ENCODE measurements around the gene LIN7B. TPM values are rescaled to one million over a fixed set of nuclear protein-coding genes. Genes with fewer than 3 reads are reported as not detected.

Gene LIN7B
- total RNA-seq, 1 experiment from 2014 or later = 2.6 TPM

DNA sequence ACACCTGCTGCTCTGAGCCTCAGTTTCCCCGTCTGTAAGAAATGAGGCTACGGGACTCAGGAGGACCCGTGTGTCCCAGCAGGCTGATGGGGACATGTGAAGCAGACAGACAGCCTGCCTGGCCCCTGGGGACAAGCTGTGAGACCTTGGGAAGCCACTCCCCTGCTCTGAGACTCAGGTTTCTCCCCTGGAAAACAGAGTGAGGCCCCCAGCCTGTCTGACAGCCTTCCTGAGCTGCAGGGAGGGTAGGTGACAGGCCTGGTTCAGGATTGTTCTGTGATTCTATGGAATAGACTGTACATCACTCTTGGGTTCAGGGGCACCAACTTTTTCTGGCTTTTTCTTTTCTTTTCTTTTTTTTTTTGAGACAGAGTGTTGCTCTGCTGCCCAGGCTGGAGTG is 46.6 kb upstream of the LIN7B start:
- TF ChIP-seq, protein P1, sequence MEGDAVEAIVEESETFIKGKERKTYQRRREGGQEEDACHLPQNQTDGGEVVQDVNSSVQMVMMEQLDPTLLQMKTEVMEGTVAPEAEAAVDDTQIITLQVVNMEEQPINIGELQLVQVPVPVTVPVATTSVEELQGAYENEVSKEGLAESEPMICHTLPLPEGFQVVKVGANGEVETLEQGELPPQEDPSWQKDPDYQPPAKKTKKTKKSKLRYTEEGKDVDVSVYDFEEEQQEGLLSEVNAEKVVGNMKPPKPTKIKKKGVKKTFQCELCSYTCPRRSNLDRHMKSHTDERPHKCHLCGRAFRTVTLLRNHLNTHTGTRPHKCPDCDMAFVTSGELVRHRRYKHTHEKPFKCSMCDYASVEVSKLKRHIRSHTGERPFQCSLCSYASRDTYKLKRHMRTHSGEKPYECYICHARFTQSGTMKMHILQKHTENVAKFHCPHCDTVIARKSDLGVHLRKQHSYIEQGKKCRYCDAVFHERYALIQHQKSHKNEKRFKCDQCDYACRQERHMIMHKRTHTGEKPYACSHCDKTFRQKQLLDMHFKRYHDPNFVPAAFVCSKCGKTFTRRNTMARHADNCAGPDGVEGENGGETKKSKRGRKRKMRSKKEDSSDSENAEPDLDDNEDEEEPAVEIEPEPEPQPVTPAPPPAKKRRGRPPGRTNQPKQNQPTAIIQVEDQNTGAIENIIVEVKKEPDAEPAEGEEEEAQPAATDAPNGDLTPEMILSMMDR (IDR thresholded peaks at IDR 0.05; ENCODE audit: unreplicated experiment) = no peak
- Mint-ChIP-seq H3K36me3 (ENCODE audit: insufficient read depth, unreplicated experiment) (peaks cover 11% of the 10 kb centered on the region), H3K9me3 (ENCODE audit: unreplicated experiment) (no peaks in the 10 kb centered on the region), H3K27ac (ENCODE audit: low read depth, unreplicated experiment) (no peak overlapping the region), H3K4me3 (ENCODE audit: unreplicated experiment) (no peak overlapping the region), H3K4me1 (ENCODE audit: insufficient read depth, unreplicated experiment) (peaks cover 8% of the 10 kb centered on the region), H3K27me3 (ENCODE audit: insufficient read depth, unreplicated experiment) (peaks cover 27% of the 10 kb centered on the region)
- intact Hi-C loops (cut with micrococcal nuclease) = no loop called here
- ChIA-PET CTCF (interaction anchor here (0.6 to 1.0 kb wide), 3 partner anchors 30 to 102 kb away, joined by 3 to 4 read pairs (median 3); partner anchors contain the start of gene FTL), POLR2A (no interaction called here)
- no TSS peak for BruUV-seq (replicated peaks)
- no peak for DNase-seq (ENCODE audit: unreplicated experiment)

DNA sequence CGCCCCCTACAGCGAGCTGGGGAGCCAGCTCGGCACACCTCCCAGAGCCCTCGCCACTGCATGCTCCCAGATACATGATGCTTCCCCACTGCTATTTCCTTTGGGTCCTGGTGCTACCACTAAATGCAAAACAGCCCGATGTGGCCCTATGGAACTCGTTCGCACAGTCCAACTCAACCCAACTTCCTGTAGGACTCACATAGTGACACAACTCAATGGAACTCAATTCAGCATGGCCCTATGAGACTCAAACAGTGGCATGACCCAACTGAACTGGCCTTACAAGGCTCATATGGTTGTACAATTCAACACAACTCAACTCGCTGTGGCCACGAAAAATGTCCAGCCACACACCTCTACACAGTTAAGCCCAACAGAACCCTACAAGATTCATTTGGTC is 45.1 kb upstream of the LIN7B start:
- ChIA-PET CTCF (interaction anchor here (0.6 to 2.1 kb wide), 5 partner anchors 29 to 157 kb away, joined by 3 to 7 read pairs (median 3); no protein-coding TSS in a partner anchor), POLR2A (interaction anchor here (1.0 to 2.4 kb wide), 2 partner anchors 13 to 75 kb away, joined by 3 to 6 read pairs; partner anchors contain the start of genes GYS1 and RUVBL2)
- TF ChIP-seq, protein P1 (IDR thresholded peaks at IDR 0.05; ENCODE audit: unreplicated experiment) = no peak
- no TSS peak for BruUV-seq (replicated peaks)
- peaks cover 42% of the 10 kb centered on the region for H3K27me3 Mint-ChIP-seq (ENCODE audit: insufficient read depth, unreplicated experiment)
- H3K27ac Mint-ChIP-seq (ENCODE audit: low read depth, unreplicated experiment) = no peak overlapping the region
- no peaks in the 10 kb centered on the region for H3K9me3 Mint-ChIP-seq (ENCODE audit: unreplicated experiment)
- peaks cover 17% of the 10 kb centered on the region for H3K4me1 Mint-ChIP-seq (ENCODE audit: insufficient read depth, unreplicated experiment)
- intact Hi-C loops (cut with micrococcal nuclease) = no loop called here
- H3K4me3 Mint-ChIP-seq (ENCODE audit: unreplicated experiment) = no peak overlapping the region
- H3K36me3 Mint-ChIP-seq (ENCODE audit: insufficient read depth, unreplicated experiment) = peaks cover 13% of the 10 kb centered on the region
- DNase-seq (ENCODE audit: unreplicated experiment) = no peak

DNA sequence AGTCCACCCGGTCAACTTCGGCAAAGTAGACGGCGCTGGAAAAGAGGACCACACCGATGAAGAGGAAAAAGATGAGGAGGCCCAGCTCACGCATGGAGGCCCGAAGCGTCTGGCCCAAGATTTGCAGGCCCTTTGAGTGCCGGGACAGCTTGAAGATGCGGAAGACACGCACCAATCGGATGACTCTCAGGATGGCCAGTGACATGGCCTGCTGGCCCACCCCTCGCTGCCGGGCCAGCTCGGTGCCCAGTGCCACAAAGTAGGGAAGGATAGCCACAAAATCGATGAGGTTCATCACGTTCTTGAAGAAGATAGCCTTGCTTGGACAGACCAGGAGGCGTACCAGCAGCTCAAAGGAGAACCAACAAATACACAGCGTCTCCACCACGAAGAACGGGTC is 43.8 kb upstream of the LIN7B start:
- DNase-seq (ENCODE audit: unreplicated experiment) = no peak
- Mint-ChIP-seq H3K27me3 (ENCODE audit: insufficient read depth, unreplicated experiment) (peaks cover 40% of the 10 kb centered on the region), H3K9me3 (ENCODE audit: unreplicated experiment) (no peaks in the 10 kb centered on the region), H3K4me3 (ENCODE audit: unreplicated experiment) (no peak overlapping the region), H3K36me3 (ENCODE audit: insufficient read depth, unreplicated experiment) (peaks cover 11% of the 10 kb centered on the region), H3K27ac (ENCODE audit: low read depth, unreplicated experiment) (no peak overlapping the region), H3K4me1 (ENCODE audit: insufficient read depth, unreplicated experiment) (peaks cover 23% of the 10 kb centered on the region)
- ChIA-PET POLR2A (interaction anchor here (1.4 to 2.4 kb wide), 2 partner anchors 12 to 77 kb away, joined by 3 to 6 read pairs; partner anchors contain the start of genes GYS1 and RUVBL2), CTCF (interaction anchor here (1.1 to 2.1 kb wide), 2 partner anchors 12 to 28 kb away, joined by 3 to 7 read pairs; no protein-coding TSS in a partner anchor)
- TF ChIP-seq, protein P1 (IDR thresholded peaks at IDR 0.05; ENCODE audit: unreplicated experiment) = no peak
- no TSS peak for BruUV-seq (replicated peaks)
- intact Hi-C loops (cut with micrococcal nuclease) = no loop called here

DNA sequence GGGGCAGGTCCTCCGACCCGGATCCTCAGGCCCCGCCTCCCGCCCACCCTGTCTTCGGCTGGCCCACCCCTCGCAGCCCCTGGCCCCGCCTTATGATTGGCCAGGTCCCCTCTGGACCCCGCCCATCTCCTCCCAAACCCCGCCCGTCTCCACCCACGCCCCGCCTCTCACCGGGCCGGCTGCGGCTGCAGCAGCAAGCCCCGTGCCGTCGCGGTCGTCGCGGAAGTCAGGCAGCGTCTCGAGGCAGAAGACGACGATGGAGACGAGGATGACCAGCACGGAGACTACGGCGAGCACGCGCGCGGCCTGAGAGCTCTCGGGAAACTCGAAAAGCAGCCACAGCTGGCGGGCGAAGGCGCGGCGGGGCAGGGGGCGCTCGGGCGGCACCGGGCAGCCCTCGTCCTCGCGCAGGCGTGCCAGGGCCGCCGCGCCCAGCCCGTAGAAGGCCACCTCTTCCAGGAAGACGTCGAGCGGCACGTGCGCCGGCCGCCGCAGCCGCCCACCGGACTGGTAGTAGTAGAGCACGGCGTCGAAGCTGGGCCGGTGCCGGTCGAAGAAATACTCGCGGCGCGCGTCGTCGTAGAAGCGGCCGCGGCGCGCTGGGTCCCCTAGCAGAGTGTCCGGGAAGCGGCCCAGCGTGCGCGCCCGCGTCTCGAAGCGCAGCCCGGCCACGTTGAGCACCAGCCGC is 42.2 kb upstream of the LIN7B start:
- ChIA-PET CTCF (no interaction called here), POLR2A (interaction anchor here (1.4 kb wide), 1 partner anchor 10 kb away, joined by 3 read pairs; no protein-coding TSS in a partner anchor)
- TF ChIP-seq, protein P1 (IDR thresholded peaks at IDR 0.05; ENCODE audit: unreplicated experiment) = no peak
- DNase-seq (ENCODE audit: unreplicated experiment) = no peak
- Mint-ChIP-seq H3K36me3 (ENCODE audit: insufficient read depth, unreplicated experiment) (peaks cover 6% of the 10 kb centered on the region), H3K4me1 (ENCODE audit: insufficient read depth, unreplicated experiment) (peaks cover 20% of the 10 kb centered on the region), H3K27me3 (ENCODE audit: insufficient read depth, unreplicated experiment) (peaks cover 24% of the 10 kb centered on the region), H3K4me3 (ENCODE audit: unreplicated experiment) (no peak overlapping the region), H3K9me3 (ENCODE audit: unreplicated experiment) (no peaks in the 10 kb centered on the region), H3K27ac (ENCODE audit: low read depth, unreplicated experiment) (no peak overlapping the region)
- intact Hi-C loops (cut with micrococcal nuclease) = no loop called here
- no TSS peak for BruUV-seq (replicated peaks)

Data from MCF 10A (cell line).